ENCODE results near the gene GSTA2.

DNA sequence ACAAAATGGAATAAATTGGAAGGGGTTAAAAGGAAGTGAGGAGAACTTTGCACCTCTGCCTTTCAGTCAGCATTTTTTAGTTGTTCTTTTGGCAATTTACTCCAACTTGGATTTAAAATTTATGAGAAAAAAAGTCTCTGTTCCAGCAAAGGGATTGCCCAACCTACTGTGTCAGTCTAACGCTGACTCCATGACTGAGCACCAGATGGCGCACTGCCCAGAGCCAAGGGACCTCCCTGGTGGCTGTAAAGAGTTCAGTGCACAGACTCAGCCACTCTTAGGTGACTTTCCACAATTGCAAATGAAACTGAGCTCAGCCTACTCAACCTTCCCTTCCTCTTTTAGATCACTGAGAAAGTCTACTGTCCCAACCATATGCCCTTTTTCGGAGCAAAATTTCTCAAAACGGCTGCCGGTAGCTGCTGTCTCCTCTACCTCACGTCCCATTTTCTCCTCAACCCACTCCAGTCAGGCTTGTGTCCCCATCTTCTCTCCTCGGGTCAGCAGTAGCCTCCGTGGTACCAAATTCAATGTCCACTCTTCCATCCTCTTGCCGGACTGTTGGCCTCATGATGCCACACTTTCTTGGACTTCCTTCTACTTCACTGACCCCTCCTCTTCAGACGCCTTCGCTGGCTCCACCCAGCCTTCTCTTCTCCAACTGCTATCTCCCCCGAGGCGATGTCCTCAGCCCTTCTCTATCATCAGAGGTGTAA lies 38.7 kb downstream of the GSTA2 start:
- TF ChIP-seq USF1 (IDR thresholded peaks at IDR 0.05; ENCODE audit: borderline replicate concordance, low read depth) = no peak
- TF ChIP-seq CTCF (IDR thresholded peaks at IDR 0.05) = peak; percentile 70
- no peak for TF ChIP-seq FOXJ3 (CRISPR knock-in tag; IDR thresholded peaks at IDR 0.05)
- peak; percentile 59 for TF ChIP-seq RAD21 (IDR thresholded peaks at IDR 0.05; ENCODE audit: low read length)
- TF ChIP-seq TAF1 (IDR thresholded peaks at IDR 0.05; ENCODE audit: borderline replicate concordance, low read depth, low read length) = no peak
- no peak for TF ChIP-seq POLR2AphosphoS5 (IDR thresholded peaks at IDR 0.05; ENCODE audit: low read depth, low read length)
- TF ChIP-seq JUND (IDR thresholded peaks at IDR 0.05) = no peak
- TF ChIP-seq TCF12 (IDR thresholded peaks at IDR 0.05) = no peak
- no peak for TF ChIP-seq TEAD4 (IDR thresholded peaks at IDR 0.05; ENCODE audit: borderline replicate concordance, insufficient read depth)
- no peak for TF ChIP-seq EZH2phosphoT487 (IDR thresholded peaks at IDR 0.05; ENCODE audit: borderline replicate concordance, low read depth)
- TF ChIP-seq GABPA (IDR thresholded peaks at IDR 0.05; ENCODE audit: low read depth) = no peak
- TF ChIP-seq EP300 (IDR thresholded peaks at IDR 0.05; ENCODE audit: borderline replicate concordance in 1 of 2, low read depth in 1 of 2, low read length in 1 of 2) = no peak
- TF ChIP-seq, protein P1, sequence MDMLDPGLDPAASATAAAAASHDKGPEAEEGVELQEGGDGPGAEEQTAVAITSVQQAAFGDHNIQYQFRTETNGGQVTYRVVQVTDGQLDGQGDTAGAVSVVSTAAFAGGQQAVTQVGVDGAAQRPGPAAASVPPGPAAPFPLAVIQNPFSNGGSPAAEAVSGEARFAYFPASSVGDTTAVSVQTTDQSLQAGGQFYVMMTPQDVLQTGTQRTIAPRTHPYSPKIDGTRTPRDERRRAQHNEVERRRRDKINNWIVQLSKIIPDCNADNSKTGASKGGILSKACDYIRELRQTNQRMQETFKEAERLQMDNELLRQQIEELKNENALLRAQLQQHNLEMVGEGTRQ (IDR thresholded peaks at IDR 0.05; ENCODE audit: borderline replicate concordance, low read depth, low read length) = no peak
